MM.1S (cell line): ENCODE data around the gene TMPRSS3.

Experiments used
- DNase-seq: peaks from one replicate; pipeline ENCODE4 v3.0.0-alpha.2; 2015
- H2AFZ ChIP-seq: fragments of 300-600 bp; sonication (generic); 2 replicates; pipeline ENCODE4 v1.6.0; 2016; ENCODE audit warnings: antibody characterized with exemption, low read length
- H3F3A ChIP-seq: fragments of 300-600 bp; sonication (generic); 2 replicates; pipeline ENCODE4 v1.6.1; 2016; ENCODE audit warnings: mild to moderate bottlenecking, antibody characterized with exemption, low read length, moderate library complexity, mixed read lengths; ENCODE audit not compliant: insufficient read depth
- H3K27ac ChIP-seq: fragments of 300-600 bp; sonication (generic); 2 replicates; pipeline ENCODE4 v1.5.1; 2016; ENCODE audit warnings: mild to moderate bottlenecking, low read length
- H3K27me3 ChIP-seq: fragments of 300-600 bp; sonication (generic); replicated peaks from 2 replicates; pipeline ENCODE4 v1.6.0; 2016; ENCODE audit warnings: low read length; ENCODE audit not compliant: insufficient read depth
- H3K36me3 ChIP-seq: fragments of 300-600 bp; sonication (generic); replicated peaks from 2 replicates; pipeline ENCODE4 v1.6.1; 2016; ENCODE audit warnings: mild to moderate bottlenecking, low read length, mixed read lengths; ENCODE audit not compliant: insufficient read depth
- H3K4me1 ChIP-seq: fragments of 300-600 bp; sonication (generic); 2 replicates; pipeline ENCODE4 v1.6.1; 2016; ENCODE audit warnings: low read length, mixed read lengths
- H3K4me2 ChIP-seq: fragments of 300-600 bp; sonication (generic); 2 replicates; pipeline ENCODE4 v1.6.0; 2016; ENCODE audit warnings: low read depth, low read length
- H3K4me3 ChIP-seq: fragments of 300-600 bp; sonication (generic); 2 replicates; pipeline ENCODE4 v1.5.1; 2016; ENCODE audit warnings: low read length, mixed read lengths
- H3K79me2 ChIP-seq: fragments of 300-600 bp; sonication (generic); 2 replicates; pipeline ENCODE4 v1.6.1; 2016; ENCODE audit warnings: mixed run types, low read length, mixed read lengths
- H3K9ac ChIP-seq: fragments of 300-600 bp; sonication (generic); 2 replicates; pipeline ENCODE4 v1.6.1; 2016; ENCODE audit warnings: low read length, mixed read lengths
- H3K9me2 ChIP-seq: fragments of 300-600 bp; sonication (generic); replicated peaks from 2 replicates; pipeline ENCODE4 v1.6.1; 2016; ENCODE audit warnings: mild to moderate bottlenecking, low read length, mixed read lengths; ENCODE audit not compliant: insufficient read depth
- H3K9me3 ChIP-seq: fragments of 300-600 bp; sonication (generic); replicated peaks from 2 replicates; pipeline ENCODE4 v1.6.1; 2016; ENCODE audit warnings: mild to moderate bottlenecking, low read length, mixed read lengths; ENCODE audit not compliant: insufficient read depth
- H4K20me1 ChIP-seq: fragments of 300-600 bp; sonication (generic); 2 replicates; pipeline ENCODE4 v1.6.1; 2016; ENCODE audit warnings: mild to moderate bottlenecking, low read length, moderate library complexity, mixed read lengths; ENCODE audit not compliant: insufficient read depth
- CTCF ChIP-seq: fragments of 300-600 bp; sonication (generic); IDR thresholded peaks from 2 replicates; pipeline ENCODE4 v1.5.1; 2016; ENCODE audit warnings: antibody characterized with exemption, low read length, mixed read lengths
- EZH2 ChIP-seq: fragments of 300-600 bp; sonication (generic); optimal IDR thresholded peaks from 2 replicates; pipeline ENCODE3; 2017; ENCODE audit warnings: low read depth, mild to moderate bottlenecking, antibody characterized with exemption, low read length, mixed read lengths
- EZH2phosphoT487 ChIP-seq: fragments of 300-600 bp; sonication (generic); IDR thresholded peaks from 2 replicates; pipeline ENCODE4 v1.6.1; 2018; ENCODE audit warnings: antibody characterized with exemption, low read length

TMPRSS3 gene

GRCh38 chr21:42421018-42421793, 25.4 kb upstream of the TMPRSS3 start:
- Histone ChIP-seq H2AFZ (no peak overlapping the region), H3K4me3 (no peak overlapping the region), H3K4me2 (no peak overlapping the region), H4K20me1 (no peaks in the 10 kb centered on the region), H3F3A (no peaks in the 10 kb centered on the region), H3K9me2 (no peaks in the 10 kb centered on the region), H3K36me3 (no peaks in the 10 kb centered on the region), H3K9ac (no peak overlapping the region), H3K79me2 (no peaks in the 10 kb centered on the region), H3K27ac (no peak overlapping the region), H3K9me3 (no peaks in the 10 kb centered on the region), H3K27me3 (peaks cover 95% of the 10 kb centered on the region), H3K4me1 (no peaks in the 10 kb centered on the region)
- DNase-seq: no peak
- TF ChIP-seq EZH2 (no peak), EZH2phosphoT487 (no peak), CTCF (no peak)

GRCh38 chr21:42419845-42420244, 24.0 kb upstream of the TMPRSS3 start:
- Histone ChIP-seq H2AFZ (no peak overlapping the region), H4K20me1 (no peaks in the 10 kb centered on the region), H3K79me2 (no peaks in the 10 kb centered on the region), H3K36me3 (no peaks in the 10 kb centered on the region), H3K4me1 (no peaks in the 10 kb centered on the region), H3K9me2 (no peaks in the 10 kb centered on the region), H3K4me2 (no peak overlapping the region), H3K4me3 (no peak overlapping the region), H3K9ac (no peak overlapping the region), H3K27ac (no peak overlapping the region), H3F3A (no peaks in the 10 kb centered on the region), H3K9me3 (no peaks in the 10 kb centered on the region), H3K27me3 (peaks cover 95% of the 10 kb centered on the region)
- DNase-seq: no peak
- TF ChIP-seq CTCF: no peak
- TF ChIP-seq EZH2: no peak

- H3K79me2 ChIP-seq: no peaks in the 10 kb centered on the region
- H3K4me1 ChIP-seq: no peaks in the 10 kb centered on the region
- H3K4me3 ChIP-seq: no peak overlapping the region
- H2AFZ ChIP-seq: no peak overlapping the region
- no peak overlapping the region for H3K9ac ChIP-seq
- H3K9me3 ChIP-seq: no peaks in the 10 kb centered on the region
- H3K9me2 ChIP-seq: no peaks in the 10 kb centered on the region
- H4K20me1 ChIP-seq: no peaks in the 10 kb centered on the region
- peaks cover 95% of the 10 kb centered on the region for H3K27me3 ChIP-seq
- H3K27ac ChIP-seq: no peak overlapping the region
- no peak for TF ChIP-seq CTCF
- no peak for TF ChIP-seq EZH2
- TF ChIP-seq EZH2phosphoT487: no peak
- no peaks in the 10 kb centered on the region for H3K36me3 ChIP-seq
- no peak for DNase-seq
- H3F3A ChIP-seq: no peaks in the 10 kb centered on the region
- H3K4me2 ChIP-seq: no peak overlapping the region
Observed at GRCh38 chr21:42418886-42419285, 23.0 kb upstream of the TMPRSS3 start.
